WTC11 (cell line): ENCODE data around the gene TH. TPM values are rescaled to one million over a fixed set of nuclear protein-coding genes. Genes with fewer than 3 reads are reported as not detected.

Source experiments
- ATAC-seq: fragments of 200-7000 bp; cut with Tn5 transposase; 2 replicates; pipeline ENCODE4 v1.10.0; 2021; ENCODE audit warnings: mild to moderate bottlenecking, moderate library complexity
- CTCF ChIA-PET: fragments of 300-600 bp; sonication (Branson Sonifier 250); formaldehyde crosslinking; loops from one replicate; lab custom pipeline; 2021; ENCODE audit warnings: antibody characterized with exemption; lab: Charles Lee
- POLR2A ChIA-PET: fragments of 350-600 bp; sonication (Branson Sonifier 250); formaldehyde crosslinking; loops from one replicate; lab custom pipeline; 2021; ENCODE audit warnings: antibody characterized with exemption; lab: Charles Lee
- DNase-seq: peaks from one replicate; pipeline ENCODE4 v3.0.0; 2021; ENCODE audit warnings: low spot score
- H3K27ac Mint-ChIP-seq: 2 replicates; pipeline ENCODE4 v1.8.0; 2021; ENCODE audit warnings: mixed read lengths
- H3K27me3 Mint-ChIP-seq: 2 replicates; pipeline ENCODE4 v1.8.0; 2021; ENCODE audit warnings: low read depth, mild to moderate bottlenecking, moderate library complexity, mixed read lengths
- H3K36me3 Mint-ChIP-seq: 2 replicates; pipeline ENCODE4 v1.8.0; 2021; ENCODE audit warnings: mixed read lengths
- H3K4me1 Mint-ChIP-seq: 2 replicates; pipeline ENCODE4 v1.8.0; 2022; ENCODE audit warnings: mixed read lengths
- H3K4me3 Mint-ChIP-seq: 2 replicates; pipeline ENCODE4 v1.8.0; 2021; ENCODE audit warnings: mild to moderate bottlenecking, moderate library complexity, mixed read lengths
- H3K9me3 Mint-ChIP-seq: 2 replicates; pipeline ENCODE4 v1.8.0; 2021; ENCODE audit warnings: mixed read lengths
- CBFB ChIP-seq: sonication (generic); formaldehyde crosslinking; IDR thresholded peaks from 2 replicates; pipeline ENCODE4 v1.8.1; 2022; ENCODE audit warnings: mild to moderate bottlenecking, low read depth, missing genetic modification reagents
- GABPB1 ChIP-seq: sonication (generic); formaldehyde crosslinking; IDR thresholded peaks from 2 replicates; pipeline ENCODE4 v1.8.1; 2023; ENCODE audit warnings: mild to moderate bottlenecking, missing genetic modification reagents
- GRHL2 ChIP-seq: fragments of 250-450 bp; sonication (Bioruptor Pico); IDR thresholded peaks from 2 replicates; pipeline ENCODE4 v1.8.0; 2022; ENCODE audit warnings: mild to moderate bottlenecking, moderate library complexity; ENCODE audit not compliant: insufficient replicate concordance, severe bottlenecking
- NR1H2 ChIP-seq: sonication (generic); formaldehyde crosslinking; IDR thresholded peaks from 2 replicates; pipeline ENCODE4 v1.9.0; 2021; ENCODE audit warnings: mild to moderate bottlenecking, moderate library complexity, missing genetic modification reagents
- RORB ChIP-seq: fragments of 250-450 bp; sonication (Bioruptor Pico); IDR thresholded peaks from 2 replicates; pipeline ENCODE4 v1.9.0; 2021; ENCODE audit warnings: mild to moderate bottlenecking
- ZNF121 ChIP-seq: sonication (generic); formaldehyde crosslinking; IDR thresholded peaks from 2 replicates; pipeline ENCODE4 v1.8.0; 2023; ENCODE audit warnings: missing genetic modification reagents
- ZNF219 ChIP-seq: sonication (generic); formaldehyde crosslinking; IDR thresholded peaks from 2 replicates; pipeline ENCODE4 v1.8.0; 2023; ENCODE audit warnings: missing genetic modification reagents, mild to moderate bottlenecking, borderline replicate concordance
- total RNA-seq: library from RNA; stranded (reverse); gene quantifications from 3 replicates; pipeline ENCODE4 v1.2.3, GENCODE V29; 2021
- TF ChIP-seq, protein P1 (sequence below): sonication (generic); formaldehyde crosslinking; IDR thresholded peaks from 2 replicates; pipeline ENCODE4 v1.8.1; 2022; ENCODE audit warnings: mild to moderate bottlenecking, missing genetic modification reagents, moderate library complexity, borderline replicate concordance
- TF ChIP-seq, protein P2 (sequence below): fragments of 250-450 bp; sonication (Bioruptor Pico); IDR thresholded peaks from 2 replicates; pipeline ENCODE4 v1.9.0; 2021; ENCODE audit warnings: mild to moderate bottlenecking
- TF ChIP-seq, protein P3 (sequence below): sonication (generic); formaldehyde crosslinking; IDR thresholded peaks from 2 replicates; pipeline ENCODE4 v1.8.0; 2023; ENCODE audit warnings: missing genetic modification reagents, mild to moderate bottlenecking, borderline replicate concordance
- TF ChIP-seq, protein P4 (sequence below): sonication (generic); formaldehyde crosslinking; IDR thresholded peaks from 2 replicates; pipeline ENCODE4 v1.8.0; 2022; ENCODE audit warnings: missing genetic modification reagents
- TF ChIP-seq, protein P5 (sequence below): sonication (generic); formaldehyde crosslinking; IDR thresholded peaks from 2 replicates; pipeline ENCODE4 v1.8.1; 2023; ENCODE audit warnings: mild to moderate bottlenecking, missing genetic modification reagents, borderline replicate concordance
- TF ChIP-seq, protein P6 (sequence below): fragments of 250-450 bp; sonication (Bioruptor Pico); IDR thresholded peaks from 2 replicates; pipeline ENCODE4 v1.8.0; 2021; ENCODE audit warnings: mild to moderate bottlenecking

TH gene
- total RNA-seq, 1 experiment from 2014 or later: not detected

DNA sequence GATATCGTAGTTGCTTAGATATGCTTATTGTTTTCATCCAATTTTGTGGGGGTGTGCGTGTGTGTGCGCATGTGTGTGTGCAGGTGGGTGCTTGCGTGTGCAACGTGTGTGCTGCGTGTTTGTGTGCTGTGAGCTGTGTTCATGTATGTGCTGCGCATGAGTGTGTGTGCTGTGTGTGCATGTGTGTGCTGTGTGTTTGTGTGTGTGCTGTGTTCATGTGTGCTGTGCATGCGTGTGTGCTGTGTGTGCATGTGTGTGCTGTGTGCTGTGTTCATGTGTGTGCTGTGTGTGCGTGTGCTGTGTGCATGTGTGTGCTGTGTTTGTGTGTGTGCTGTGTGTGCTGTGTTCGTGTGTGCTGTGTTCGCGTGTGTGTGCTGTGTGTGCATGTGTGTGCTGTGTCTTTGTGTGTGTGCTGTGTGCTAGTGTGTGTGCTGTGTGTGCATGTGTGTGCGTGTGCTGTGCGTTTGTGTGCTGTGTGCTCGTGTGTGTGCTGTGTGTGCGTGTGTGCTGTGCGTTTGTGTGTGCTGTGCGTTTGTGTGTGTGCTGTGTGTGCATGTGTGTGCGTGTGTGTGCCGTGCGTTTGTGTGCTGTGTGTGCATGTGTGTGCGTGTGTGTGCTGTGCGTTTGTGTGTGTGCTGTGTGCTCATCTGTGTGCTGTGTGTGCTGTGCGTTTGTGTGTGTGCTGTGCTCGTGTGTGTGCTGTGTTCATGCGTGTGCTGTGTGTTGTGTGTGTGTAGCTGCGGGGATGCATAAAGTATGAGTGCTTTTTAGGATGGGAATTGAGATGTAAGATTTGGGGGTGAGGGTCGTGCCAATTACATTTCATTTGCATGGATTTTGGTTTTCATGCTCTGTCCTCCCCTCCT lies 40.0 kb downstream of the TH start:
- Mint-ChIP-seq H3K9me3 (peaks cover 5% of the 10 kb centered on the region; the same call in 1 of the 2 replicates), H3K4me1 (peaks cover 5% of the 10 kb centered on the region), H3K4me3 (no peak overlapping the region), H3K27ac (no peak overlapping the region), H3K36me3 (no peaks in the 10 kb centered on the region), H3K27me3 (peaks cover 50% of the 10 kb centered on the region)
- ChIA-PET POLR2A (no interaction called here), CTCF (interaction anchor here (2.5 kb wide), 1 partner anchor 20 kb away, joined by 15 read pairs; no protein-coding TSS in a partner anchor)
- TF ChIP-seq, protein P1, sequence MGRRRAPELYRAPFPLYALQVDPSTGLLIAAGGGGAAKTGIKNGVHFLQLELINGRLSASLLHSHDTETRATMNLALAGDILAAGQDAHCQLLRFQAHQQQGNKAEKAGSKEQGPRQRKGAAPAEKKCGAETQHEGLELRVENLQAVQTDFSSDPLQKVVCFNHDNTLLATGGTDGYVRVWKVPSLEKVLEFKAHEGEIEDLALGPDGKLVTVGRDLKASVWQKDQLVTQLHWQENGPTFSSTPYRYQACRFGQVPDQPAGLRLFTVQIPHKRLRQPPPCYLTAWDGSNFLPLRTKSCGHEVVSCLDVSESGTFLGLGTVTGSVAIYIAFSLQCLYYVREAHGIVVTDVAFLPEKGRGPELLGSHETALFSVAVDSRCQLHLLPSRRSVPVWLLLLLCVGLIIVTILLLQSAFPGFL (CRISPR knock-in tag): no peak
- TF ChIP-seq, protein P2, sequence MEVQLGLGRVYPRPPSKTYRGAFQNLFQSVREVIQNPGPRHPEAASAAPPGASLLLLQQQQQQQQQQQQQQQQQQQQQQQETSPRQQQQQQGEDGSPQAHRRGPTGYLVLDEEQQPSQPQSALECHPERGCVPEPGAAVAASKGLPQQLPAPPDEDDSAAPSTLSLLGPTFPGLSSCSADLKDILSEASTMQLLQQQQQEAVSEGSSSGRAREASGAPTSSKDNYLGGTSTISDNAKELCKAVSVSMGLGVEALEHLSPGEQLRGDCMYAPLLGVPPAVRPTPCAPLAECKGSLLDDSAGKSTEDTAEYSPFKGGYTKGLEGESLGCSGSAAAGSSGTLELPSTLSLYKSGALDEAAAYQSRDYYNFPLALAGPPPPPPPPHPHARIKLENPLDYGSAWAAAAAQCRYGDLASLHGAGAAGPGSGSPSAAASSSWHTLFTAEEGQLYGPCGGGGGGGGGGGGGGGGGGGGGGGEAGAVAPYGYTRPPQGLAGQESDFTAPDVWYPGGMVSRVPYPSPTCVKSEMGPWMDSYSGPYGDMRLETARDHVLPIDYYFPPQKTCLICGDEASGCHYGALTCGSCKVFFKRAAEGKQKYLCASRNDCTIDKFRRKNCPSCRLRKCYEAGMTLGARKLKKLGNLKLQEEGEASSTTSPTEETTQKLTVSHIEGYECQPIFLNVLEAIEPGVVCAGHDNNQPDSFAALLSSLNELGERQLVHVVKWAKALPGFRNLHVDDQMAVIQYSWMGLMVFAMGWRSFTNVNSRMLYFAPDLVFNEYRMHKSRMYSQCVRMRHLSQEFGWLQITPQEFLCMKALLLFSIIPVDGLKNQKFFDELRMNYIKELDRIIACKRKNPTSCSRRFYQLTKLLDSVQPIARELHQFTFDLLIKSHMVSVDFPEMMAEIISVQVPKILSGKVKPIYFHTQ: no peak
- TF ChIP-seq GABPB1 (CRISPR knock-in tag) (no peak), CBFB (CRISPR knock-in tag) (no peak)
- TF ChIP-seq, protein P3, sequence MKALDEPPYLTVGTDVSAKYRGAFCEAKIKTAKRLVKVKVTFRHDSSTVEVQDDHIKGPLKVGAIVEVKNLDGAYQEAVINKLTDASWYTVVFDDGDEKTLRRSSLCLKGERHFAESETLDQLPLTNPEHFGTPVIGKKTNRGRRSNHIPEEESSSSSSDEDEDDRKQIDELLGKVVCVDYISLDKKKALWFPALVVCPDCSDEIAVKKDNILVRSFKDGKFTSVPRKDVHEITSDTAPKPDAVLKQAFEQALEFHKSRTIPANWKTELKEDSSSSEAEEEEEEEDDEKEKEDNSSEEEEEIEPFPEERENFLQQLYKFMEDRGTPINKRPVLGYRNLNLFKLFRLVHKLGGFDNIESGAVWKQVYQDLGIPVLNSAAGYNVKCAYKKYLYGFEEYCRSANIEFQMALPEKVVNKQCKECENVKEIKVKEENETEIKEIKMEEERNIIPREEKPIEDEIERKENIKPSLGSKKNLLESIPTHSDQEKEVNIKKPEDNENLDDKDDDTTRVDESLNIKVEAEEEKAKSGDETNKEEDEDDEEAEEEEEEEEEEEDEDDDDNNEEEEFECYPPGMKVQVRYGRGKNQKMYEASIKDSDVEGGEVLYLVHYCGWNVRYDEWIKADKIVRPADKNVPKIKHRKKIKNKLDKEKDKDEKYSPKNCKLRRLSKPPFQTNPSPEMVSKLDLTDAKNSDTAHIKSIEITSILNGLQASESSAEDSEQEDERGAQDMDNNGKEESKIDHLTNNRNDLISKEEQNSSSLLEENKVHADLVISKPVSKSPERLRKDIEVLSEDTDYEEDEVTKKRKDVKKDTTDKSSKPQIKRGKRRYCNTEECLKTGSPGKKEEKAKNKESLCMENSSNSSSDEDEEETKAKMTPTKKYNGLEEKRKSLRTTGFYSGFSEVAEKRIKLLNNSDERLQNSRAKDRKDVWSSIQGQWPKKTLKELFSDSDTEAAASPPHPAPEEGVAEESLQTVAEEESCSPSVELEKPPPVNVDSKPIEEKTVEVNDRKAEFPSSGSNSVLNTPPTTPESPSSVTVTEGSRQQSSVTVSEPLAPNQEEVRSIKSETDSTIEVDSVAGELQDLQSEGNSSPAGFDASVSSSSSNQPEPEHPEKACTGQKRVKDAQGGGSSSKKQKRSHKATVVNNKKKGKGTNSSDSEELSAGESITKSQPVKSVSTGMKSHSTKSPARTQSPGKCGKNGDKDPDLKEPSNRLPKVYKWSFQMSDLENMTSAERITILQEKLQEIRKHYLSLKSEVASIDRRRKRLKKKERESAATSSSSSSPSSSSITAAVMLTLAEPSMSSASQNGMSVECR: no peak
- TF ChIP-seq, protein P4, sequence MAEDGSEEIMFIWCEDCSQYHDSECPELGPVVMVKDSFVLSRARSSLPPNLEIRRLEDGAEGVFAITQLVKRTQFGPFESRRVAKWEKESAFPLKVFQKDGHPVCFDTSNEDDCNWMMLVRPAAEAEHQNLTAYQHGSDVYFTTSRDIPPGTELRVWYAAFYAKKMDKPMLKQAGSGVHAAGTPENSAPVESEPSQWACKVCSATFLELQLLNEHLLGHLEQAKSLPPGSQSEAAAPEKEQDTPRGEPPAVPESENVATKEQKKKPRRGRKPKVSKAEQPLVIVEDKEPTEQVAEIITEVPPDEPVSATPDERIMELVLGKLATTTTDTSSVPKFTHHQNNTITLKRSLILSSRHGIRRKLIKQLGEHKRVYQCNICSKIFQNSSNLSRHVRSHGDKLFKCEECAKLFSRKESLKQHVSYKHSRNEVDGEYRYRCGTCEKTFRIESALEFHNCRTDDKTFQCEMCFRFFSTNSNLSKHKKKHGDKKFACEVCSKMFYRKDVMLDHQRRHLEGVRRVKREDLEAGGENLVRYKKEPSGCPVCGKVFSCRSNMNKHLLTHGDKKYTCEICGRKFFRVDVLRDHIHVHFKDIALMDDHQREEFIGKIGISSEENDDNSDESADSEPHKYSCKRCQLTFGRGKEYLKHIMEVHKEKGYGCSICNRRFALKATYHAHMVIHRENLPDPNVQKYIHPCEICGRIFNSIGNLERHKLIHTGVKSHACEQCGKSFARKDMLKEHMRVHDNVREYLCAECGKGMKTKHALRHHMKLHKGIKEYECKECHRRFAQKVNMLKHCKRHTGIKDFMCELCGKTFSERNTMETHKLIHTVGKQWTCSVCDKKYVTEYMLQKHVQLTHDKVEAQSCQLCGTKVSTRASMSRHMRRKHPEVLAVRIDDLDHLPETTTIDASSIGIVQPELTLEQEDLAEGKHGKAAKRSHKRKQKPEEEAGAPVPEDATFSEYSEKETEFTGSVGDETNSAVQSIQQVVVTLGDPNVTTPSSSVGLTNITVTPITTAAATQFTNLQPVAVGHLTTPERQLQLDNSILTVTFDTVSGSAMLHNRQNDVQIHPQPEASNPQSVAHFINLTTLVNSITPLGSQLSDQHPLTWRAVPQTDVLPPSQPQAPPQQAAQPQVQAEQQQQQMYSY (CRISPR knock-in tag): no peak
- DNase-seq (no peak), ATAC-seq (no peak)

DNA sequence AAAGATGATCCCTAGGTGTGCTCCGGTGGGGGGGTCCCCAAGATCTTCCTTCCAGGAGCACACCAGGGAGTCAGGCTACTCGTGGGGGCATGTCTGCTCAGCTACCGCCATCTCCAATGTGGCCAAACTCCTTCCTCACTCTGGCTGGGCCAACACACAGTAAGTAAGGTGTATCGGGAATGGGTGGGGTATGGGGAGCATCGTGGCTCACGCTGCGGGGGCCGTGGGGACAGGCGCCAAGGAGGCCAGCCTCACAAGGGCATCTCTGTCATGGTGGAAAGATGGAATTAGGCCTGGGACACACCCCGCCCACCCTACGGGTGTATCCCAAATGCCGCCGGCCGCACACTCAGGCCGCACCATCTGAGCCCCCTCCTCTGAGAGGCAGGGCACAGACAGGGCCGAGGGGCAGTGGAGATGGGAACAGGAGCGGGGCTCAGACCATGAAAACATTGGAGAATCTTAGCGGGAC lies 40.7 kb downstream of the TH start:
- no peak for DNase-seq
- ATAC-seq: no peak
- Mint-ChIP-seq H3K9me3 (peaks cover 5% of the 10 kb centered on the region; the same call in 1 of the 2 replicates), H3K36me3 (no peaks in the 10 kb centered on the region), H3K27ac (no peak overlapping the region), H3K4me1 (peaks cover under 1% of the 10 kb centered on the region; the same call in 1 of the 2 replicates), H3K27me3 (peaks cover 43% of the 10 kb centered on the region), H3K4me3 (no peak overlapping the region)
- ChIA-PET CTCF (no interaction called here), POLR2A (no interaction called here)
- TF ChIP-seq ZNF219 (CRISPR knock-in tag) (no peak), RORB (CRISPR knock-in tag) (no peak), GRHL2 (CRISPR knock-in tag) (no peak), NR1H2 (CRISPR knock-in tag) (no peak), ZNF121 (CRISPR knock-in tag) (no peak)
- TF ChIP-seq, protein P5, sequence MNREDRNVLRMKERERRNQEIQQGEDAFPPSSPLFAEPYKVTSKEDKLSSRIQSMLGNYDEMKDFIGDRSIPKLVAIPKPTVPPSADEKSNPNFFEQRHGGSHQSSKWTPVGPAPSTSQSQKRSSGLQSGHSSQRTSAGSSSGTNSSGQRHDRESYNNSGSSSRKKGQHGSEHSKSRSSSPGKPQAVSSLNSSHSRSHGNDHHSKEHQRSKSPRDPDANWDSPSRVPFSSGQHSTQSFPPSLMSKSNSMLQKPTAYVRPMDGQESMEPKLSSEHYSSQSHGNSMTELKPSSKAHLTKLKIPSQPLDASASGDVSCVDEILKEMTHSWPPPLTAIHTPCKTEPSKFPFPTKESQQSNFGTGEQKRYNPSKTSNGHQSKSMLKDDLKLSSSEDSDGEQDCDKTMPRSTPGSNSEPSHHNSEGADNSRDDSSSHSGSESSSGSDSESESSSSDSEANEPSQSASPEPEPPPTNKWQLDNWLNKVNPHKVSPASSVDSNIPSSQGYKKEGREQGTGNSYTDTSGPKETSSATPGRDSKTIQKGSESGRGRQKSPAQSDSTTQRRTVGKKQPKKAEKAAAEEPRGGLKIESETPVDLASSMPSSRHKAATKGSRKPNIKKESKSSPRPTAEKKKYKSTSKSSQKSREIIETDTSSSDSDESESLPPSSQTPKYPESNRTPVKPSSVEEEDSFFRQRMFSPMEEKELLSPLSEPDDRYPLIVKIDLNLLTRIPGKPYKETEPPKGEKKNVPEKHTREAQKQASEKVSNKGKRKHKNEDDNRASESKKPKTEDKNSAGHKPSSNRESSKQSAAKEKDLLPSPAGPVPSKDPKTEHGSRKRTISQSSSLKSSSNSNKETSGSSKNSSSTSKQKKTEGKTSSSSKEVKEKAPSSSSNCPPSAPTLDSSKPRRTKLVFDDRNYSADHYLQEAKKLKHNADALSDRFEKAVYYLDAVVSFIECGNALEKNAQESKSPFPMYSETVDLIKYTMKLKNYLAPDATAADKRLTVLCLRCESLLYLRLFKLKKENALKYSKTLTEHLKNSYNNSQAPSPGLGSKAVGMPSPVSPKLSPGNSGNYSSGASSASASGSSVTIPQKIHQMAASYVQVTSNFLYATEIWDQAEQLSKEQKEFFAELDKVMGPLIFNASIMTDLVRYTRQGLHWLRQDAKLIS: no peak
- TF ChIP-seq, protein P6, sequence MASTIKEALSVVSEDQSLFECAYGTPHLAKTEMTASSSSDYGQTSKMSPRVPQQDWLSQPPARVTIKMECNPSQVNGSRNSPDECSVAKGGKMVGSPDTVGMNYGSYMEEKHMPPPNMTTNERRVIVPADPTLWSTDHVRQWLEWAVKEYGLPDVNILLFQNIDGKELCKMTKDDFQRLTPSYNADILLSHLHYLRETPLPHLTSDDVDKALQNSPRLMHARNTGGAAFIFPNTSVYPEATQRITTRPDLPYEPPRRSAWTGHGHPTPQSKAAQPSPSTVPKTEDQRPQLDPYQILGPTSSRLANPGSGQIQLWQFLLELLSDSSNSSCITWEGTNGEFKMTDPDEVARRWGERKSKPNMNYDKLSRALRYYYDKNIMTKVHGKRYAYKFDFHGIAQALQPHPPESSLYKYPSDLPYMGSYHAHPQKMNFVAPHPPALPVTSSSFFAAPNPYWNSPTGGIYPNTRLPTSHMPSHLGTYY: no peak
